Panc1 (cell line): ENCODE measurements around the gene AKR1B1. TPM values are rescaled to one million over a fixed set of nuclear protein-coding genes. Genes with fewer than 3 reads are reported as not detected.

ENCODE experiments used
- ATAC-seq: fragments of 200-7000 bp; cut with Tn5 transposase; 2 replicates; pipeline ENCODE4 v1.9.1; 2020; ENCODE audit warnings: mild to moderate bottlenecking, moderate library complexity
- Bru-seq: library from RNA; stranded (reverse); fragments of 400-500 nt; gene quantifications from one replicate; lab custom pipeline; 2021; lab: Mats Ljungman, UMichigan
- BruChase-seq, 2 experiments: library from RNA; stranded (reverse); fragments of 400-500 nt; gene quantifications; one replicate each; lab custom pipeline; 2021; lab: Mats Ljungman, UMichigan
- BruUV-seq: library from RNA; stranded (reverse); fragments of 400-500 nt; replicated peaks from 2 replicates; lab custom pipeline; 2021; lab: Mats Ljungman, UMichigan
- CTCF ChIA-PET: fragments of 300-600 bp; sonication (Branson Sonifier 250); formaldehyde crosslinking; loops from one replicate; lab custom pipeline; 2022; ENCODE audit warnings: antibody characterized with exemption; lab: Charles Lee
- POLR2A ChIA-PET: fragments of 300-600 bp; sonication (Branson Sonifier 250); formaldehyde crosslinking; loops from one replicate; lab custom pipeline; 2022; ENCODE audit warnings: antibody characterized with exemption; lab: Charles Lee
- DNase-seq: peaks from one replicate; pipeline ENCODE4 v3.0.0-alpha.2; 2010; ENCODE audit warnings: low read depth, low spot score
- H3K27ac ChIP-seq: 2 replicates; pipeline ENCODE4 v1.5.1; 2011; ENCODE audit warnings: mild to moderate bottlenecking, low read length, inconsistent platforms
- H3K27me3 ChIP-seq: fragments of 200-500 bp; sonication (Bioruptor generic); 2 replicates; pipeline ENCODE4 v1.6.0; 2014; ENCODE audit warnings: low read length, inconsistent platforms; ENCODE audit not compliant: control insufficient read depth, insufficient read depth
- H3K36me3 ChIP-seq: fragments of 200-500 bp; sonication (Bioruptor generic); 2 replicates; pipeline ENCODE4 v1.5.1; 2014; ENCODE audit warnings: inconsistent platforms, mild to moderate bottlenecking, low read length, moderate library complexity; ENCODE audit not compliant: control insufficient read depth, insufficient read depth
- H3K4me1 ChIP-seq: 2 replicates; pipeline ENCODE4 v1.5.1; 2011; ENCODE audit warnings: inconsistent platforms, mild to moderate bottlenecking, low read length, moderate library complexity; ENCODE audit not compliant: control insufficient read depth, insufficient read depth
- H3K4me3 ChIP-seq, 2 experiments: 2 replicates each; pipeline ENCODE4 v1.5.1; 2011 to 2012; ENCODE audit warnings: low read depth in 2 of 2, low read length in 2 of 2, mild to moderate bottlenecking in 2 of 2, inconsistent platforms in 1 of 2, moderate library complexity in 1 of 2
- H3K9me3 ChIP-seq: fragments of 200-500 bp; sonication (Bioruptor generic); 2 replicates; pipeline ENCODE4 v1.5.1; 2014; ENCODE audit warnings: low read depth, mild to moderate bottlenecking, inconsistent platforms, low read length, moderate library complexity; ENCODE audit not compliant: control insufficient read depth, insufficient read depth
- POLR2AphosphoS5 ChIP-seq: IDR thresholded peaks from 2 replicates; pipeline ENCODE4 v1.6.1; 2012; ENCODE audit warnings: mild to moderate bottlenecking, low read depth, low read length, moderate library complexity
- SIN3A ChIP-seq: IDR thresholded peaks from 2 replicates; pipeline ENCODE4 v1.6.1; 2012; ENCODE audit warnings: low read depth, mild to moderate bottlenecking, low read length, moderate library complexity, borderline replicate concordance; ENCODE audit not compliant: insufficient read depth
- TCF7L2 ChIP-seq: IDR thresholded peaks from 2 replicates; pipeline ENCODE4 v1.6.1; 2011; ENCODE audit warnings: mild to moderate bottlenecking, low read depth, low read length, inconsistent platforms
- in situ Hi-C: cut with HindIII; loops from 2 replicates; pipeline ENCODE4 v1.10.0; 2016; ENCODE audit warnings: low sequenced_read_pairs, low pct_unique_long_range_greater_than_20kb
- intact Hi-C: fragments of 100-400 bp; cut with micrococcal nuclease; formaldehyde crosslinking; loops from one replicate; pipeline ENCODE4 v1.10.0; 2022; ENCODE audit not compliant: unreplicated experiment
- long read RNA-seq: library from polyadenylated mRNA; unstranded; transcript quantifications from one replicate; pipeline ENCODE4 v2.0.0, GENCODE V29; 2021; ENCODE audit not compliant: unreplicated experiment
- polyA plus RNA-seq: library from polyadenylated mRNA; unstranded; fragments of >200 nt; gene quantifications from one replicate; pipeline ENCODE4 v1.2.1, GENCODE V29; 2012; ENCODE audit warnings: missing spikeins; ENCODE audit not compliant: insufficient read length
- total RNA-seq: library from RNA; stranded (reverse); gene quantifications from one replicate; pipeline ENCODE4 v1.2.1, GENCODE V29; 2021; ENCODE audit not compliant: unreplicated experiment
- TF ChIP-seq, protein P1 (sequence below): fragments of 450-650 bp; IDR thresholded peaks from 2 replicates; pipeline ENCODE4 v1.5.1; 2017; ENCODE audit warnings: mild to moderate bottlenecking
- TF ChIP-seq, protein P2 (sequence below), 2 experiments: IDR thresholded peaks; 2 replicates each; pipeline ENCODE4 v1.6.1; 2011 to 2012; ENCODE audit warnings: low read depth in 2 of 2, control low read depth in 1 of 2, low read length in 1 of 2, mild to moderate bottlenecking in 1 of 2, moderate library complexity in 1 of 2; ENCODE audit not compliant: insufficient read depth in 1 of 2

Gene AKR1B1
- 83.2 TPM for total RNA-seq
- 113 TPM for polyA plus RNA-seq
- Bru-seq, nascent RNA: percentile 55 among the genes with signal in this experiment
- BruChase-seq, experiment 1, labeled RNA remaining after a 2-hour chase: percentile 49 among the genes with signal in this experiment
- percentile 59 among the genes with signal in this experiment for BruChase-seq, experiment 2, labeled RNA remaining after a 6-hour chase
- long read RNA-seq, transcript AKR1B1-201 (10 exons, 1,409 nt): major isoform, 91 of 114 reads
- long read RNA-seq, partial matches to known transcripts: 7 of 114 reads
- long read RNA-seq, other reads (novel, unspliced or antisense): 16 of 114 reads

DNA sequence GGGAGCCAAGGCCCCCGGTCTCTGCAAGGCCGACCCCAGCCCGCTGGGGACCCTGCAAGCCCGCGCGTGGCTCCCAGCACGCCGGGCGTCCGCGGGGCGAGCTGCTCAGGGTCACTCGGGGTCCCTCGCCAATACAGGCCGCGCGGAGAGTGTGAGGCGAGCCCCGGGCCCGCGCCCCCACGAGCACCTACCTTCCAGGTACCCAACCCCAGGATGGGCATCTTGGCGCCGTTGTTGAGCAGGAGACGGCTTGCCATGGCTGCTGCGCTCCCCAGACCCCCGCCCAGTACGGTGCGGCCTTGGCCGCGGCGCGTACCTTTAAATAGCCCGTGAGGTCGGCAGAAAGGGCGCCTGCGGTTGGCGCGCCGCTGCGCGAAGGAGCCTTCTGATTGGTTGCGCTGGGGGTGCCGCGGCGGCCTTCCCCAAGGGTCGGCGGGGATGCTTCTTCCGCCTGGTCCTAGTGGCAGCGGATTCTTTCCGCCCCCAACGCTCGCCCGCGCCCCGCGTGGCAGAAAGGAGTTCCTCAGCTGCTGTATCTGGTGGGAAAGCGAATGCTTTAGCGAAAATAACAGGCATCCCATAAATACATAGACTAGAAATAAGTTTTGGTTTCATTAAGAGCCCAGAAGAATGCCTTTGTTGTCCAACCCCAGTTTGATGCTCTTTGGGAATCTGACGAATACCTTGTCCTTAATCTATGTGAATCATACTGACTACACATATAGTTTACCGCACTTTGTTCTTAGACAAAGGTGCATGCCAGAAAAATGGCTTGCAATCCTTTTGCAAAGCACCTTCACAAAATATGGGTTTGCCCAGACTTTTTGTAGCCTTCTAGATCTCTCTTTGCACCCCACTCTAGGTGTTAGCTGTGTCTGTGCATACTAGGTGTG, at the start of gene AKR1B1:
TSS of gene AKR1B1 (minus strand) at position 295 of the 893 bp plus-strand sequence. CDS start at position 257, 38 bp downstream.
- TF ChIP-seq SIN3A (0 out of 2 replicates have a peak, but pooled peaks have one; percentile 54), TCF7L2 (no peak; the same call in 1 of the 2 replicates), POLR2AphosphoS5 (peak; percentile 57; the same call in 1 of the 2 replicates)
- TF ChIP-seq, protein P1, sequence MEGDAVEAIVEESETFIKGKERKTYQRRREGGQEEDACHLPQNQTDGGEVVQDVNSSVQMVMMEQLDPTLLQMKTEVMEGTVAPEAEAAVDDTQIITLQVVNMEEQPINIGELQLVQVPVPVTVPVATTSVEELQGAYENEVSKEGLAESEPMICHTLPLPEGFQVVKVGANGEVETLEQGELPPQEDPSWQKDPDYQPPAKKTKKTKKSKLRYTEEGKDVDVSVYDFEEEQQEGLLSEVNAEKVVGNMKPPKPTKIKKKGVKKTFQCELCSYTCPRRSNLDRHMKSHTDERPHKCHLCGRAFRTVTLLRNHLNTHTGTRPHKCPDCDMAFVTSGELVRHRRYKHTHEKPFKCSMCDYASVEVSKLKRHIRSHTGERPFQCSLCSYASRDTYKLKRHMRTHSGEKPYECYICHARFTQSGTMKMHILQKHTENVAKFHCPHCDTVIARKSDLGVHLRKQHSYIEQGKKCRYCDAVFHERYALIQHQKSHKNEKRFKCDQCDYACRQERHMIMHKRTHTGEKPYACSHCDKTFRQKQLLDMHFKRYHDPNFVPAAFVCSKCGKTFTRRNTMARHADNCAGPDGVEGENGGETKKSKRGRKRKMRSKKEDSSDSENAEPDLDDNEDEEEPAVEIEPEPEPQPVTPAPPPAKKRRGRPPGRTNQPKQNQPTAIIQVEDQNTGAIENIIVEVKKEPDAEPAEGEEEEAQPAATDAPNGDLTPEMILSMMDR: peak; percentile 58
- TF ChIP-seq, protein P2, sequence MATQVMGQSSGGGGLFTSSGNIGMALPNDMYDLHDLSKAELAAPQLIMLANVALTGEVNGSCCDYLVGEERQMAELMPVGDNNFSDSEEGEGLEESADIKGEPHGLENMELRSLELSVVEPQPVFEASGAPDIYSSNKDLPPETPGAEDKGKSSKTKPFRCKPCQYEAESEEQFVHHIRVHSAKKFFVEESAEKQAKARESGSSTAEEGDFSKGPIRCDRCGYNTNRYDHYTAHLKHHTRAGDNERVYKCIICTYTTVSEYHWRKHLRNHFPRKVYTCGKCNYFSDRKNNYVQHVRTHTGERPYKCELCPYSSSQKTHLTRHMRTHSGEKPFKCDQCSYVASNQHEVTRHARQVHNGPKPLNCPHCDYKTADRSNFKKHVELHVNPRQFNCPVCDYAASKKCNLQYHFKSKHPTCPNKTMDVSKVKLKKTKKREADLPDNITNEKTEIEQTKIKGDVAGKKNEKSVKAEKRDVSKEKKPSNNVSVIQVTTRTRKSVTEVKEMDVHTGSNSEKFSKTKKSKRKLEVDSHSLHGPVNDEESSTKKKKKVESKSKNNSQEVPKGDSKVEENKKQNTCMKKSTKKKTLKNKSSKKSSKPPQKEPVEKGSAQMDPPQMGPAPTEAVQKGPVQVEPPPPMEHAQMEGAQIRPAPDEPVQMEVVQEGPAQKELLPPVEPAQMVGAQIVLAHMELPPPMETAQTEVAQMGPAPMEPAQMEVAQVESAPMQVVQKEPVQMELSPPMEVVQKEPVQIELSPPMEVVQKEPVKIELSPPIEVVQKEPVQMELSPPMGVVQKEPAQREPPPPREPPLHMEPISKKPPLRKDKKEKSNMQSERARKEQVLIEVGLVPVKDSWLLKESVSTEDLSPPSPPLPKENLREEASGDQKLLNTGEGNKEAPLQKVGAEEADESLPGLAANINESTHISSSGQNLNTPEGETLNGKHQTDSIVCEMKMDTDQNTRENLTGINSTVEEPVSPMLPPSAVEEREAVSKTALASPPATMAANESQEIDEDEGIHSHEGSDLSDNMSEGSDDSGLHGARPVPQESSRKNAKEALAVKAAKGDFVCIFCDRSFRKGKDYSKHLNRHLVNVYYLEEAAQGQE (IDR thresholded peaks at IDR 0.05; ENCODE audit: insufficient read depth in 1 of 2, low read depth in 2 of 2, low read length in 1 of 2): no peak
- ChIA-PET POLR2A (no interaction called here), CTCF (no interaction called here)
- H3K9me3 ChIP-seq: no peaks in the 10 kb centered on the region
- peaks cover 6% of the 10 kb centered on the region; the same call in 1 of the 2 replicates for H3K4me1 ChIP-seq
- intact Hi-C loops (no loop called here), in situ Hi-C loops (no loop called here)
- ATAC-seq: peak; percentile 99
- no peaks in the 10 kb centered on the region for H3K36me3 ChIP-seq
- peak within 1 kb of the TSS; percentile 74 to 80 for H3K4me3 ChIP-seq
- no TSS peak for BruUV-seq
- peak; percentile 83 for DNase-seq
- H3K27me3 ChIP-seq: no peaks in the 10 kb centered on the region
- peak within 1 kb of the TSS; percentile 62 for H3K27ac ChIP-seq

DNA sequence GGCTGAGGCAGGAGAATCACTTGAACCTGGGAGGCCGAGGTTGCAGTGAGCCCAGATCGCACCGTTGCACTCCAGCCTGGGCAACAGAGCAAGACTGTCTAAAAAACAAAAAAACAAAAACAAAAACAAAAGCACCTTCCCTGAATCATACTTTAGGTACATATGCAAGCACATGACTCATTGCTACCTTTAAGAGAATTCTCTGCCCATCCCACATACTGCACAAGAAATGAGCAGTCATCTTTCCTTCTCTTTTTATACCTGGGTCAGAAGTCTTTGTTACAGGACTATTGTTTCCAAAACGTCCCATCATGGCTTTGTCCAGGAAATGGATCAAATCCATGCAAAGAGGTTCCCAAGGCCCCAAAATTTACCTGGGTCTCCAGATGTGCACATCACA, 47.0 kb upstream of the AKR1B1 start:
- in situ Hi-C loops: no loop called here
- H3K4me3 ChIP-seq: no peak overlapping the region
- H3K36me3 ChIP-seq: no peaks in the 10 kb centered on the region
- CTCF ChIA-PET: interaction anchor here (0.6 kb wide), 1 partner anchor 72 kb away, joined by 5 read pairs; no protein-coding TSS in a partner anchor
- H3K4me1 ChIP-seq: no peaks in the 10 kb centered on the region
- no peak for ATAC-seq
- no TSS peak for BruUV-seq
- no peaks in the 10 kb centered on the region for H3K9me3 ChIP-seq
- H3K27ac ChIP-seq: no peak overlapping the region
- no peak for DNase-seq
- POLR2A ChIA-PET: no interaction called here
- no peaks in the 10 kb centered on the region for H3K27me3 ChIP-seq
- intact Hi-C loops: no loop called here
- TF ChIP-seq, protein P2 (IDR thresholded peaks at IDR 0.05; ENCODE audit: insufficient read depth in 1 of 2, low read depth in 2 of 2, low read length in 1 of 2): no peak
- TF ChIP-seq TCF7L2: no peak
